Measurements from ENCODE around the gene SMIM43.
"Not testable (repeated sequence)": the region's sequence is repeated elsewhere in the genome, so short reads cannot be mapped to it uniquely, and the experiment has no call there.

SMIM43 gene

GRCh38 chr4:121733942-121734341 is 31.0 kb downstream of the SMIM43 start:
- DNase-seq = no peak

GRCh38 chr4:121729753-121730152 is 35.2 kb downstream of the SMIM43 start:
- not testable (repeated sequence) for DNase-seq

- DNase-seq = no peak
These were observed 36.2 kb downstream of the SMIM43 start for GRCh38 chr4:121728798-121729226.

DNA sequence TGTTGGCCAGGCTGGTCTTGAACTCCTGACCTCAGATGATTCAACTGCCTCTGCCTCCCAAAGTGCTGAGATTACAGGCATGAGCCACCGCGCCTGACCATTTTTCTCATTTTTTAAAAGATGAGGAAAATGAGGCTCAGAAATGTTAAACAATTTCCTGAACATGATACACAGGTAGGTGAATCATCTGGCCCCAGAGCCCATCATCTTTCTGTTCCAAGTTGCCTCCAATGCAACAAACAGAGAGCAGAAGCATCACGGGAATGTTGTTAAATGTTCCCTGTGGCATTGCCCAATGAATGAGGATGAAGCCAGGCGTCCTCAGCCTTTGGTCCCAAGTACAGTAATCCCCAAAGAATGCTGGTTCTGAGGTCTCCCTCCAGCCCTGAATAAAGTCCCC is 36.9 kb downstream of the SMIM43 start:
- DNase-seq = no peak

DNA sequence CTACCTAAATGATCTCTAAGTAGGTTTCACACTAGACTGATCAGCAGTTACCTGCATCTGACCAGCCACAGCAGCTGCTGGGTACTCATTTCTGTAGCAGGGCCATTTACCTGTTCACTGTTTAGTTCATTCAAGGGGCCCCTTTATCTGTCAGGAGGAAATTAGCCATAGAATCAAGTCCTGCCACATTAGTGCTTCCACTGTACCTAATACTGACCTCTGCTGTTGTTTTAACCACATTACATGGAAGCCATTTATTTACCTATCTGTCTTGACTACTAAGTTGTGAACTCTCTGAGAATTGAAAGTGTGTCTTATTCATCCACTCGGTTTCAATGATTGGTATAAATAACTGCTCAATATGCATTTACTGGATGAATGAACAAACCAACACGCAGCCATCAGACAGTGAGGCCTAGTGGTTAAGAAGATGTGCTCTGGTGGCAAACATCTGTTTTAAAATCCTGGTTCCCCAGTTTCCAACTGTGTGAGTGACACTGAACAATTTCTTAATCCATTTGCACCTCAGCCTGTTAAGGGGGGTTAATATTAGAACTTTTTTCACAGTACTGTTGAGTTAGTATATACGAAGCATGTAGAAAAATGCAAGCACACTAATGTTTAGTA is 38.2 kb downstream of the SMIM43 start:
- peak; percentile 80 for DNase-seq

- no peak for DNase-seq
These were observed 40.3 kb downstream of the SMIM43 start for GRCh38 chr4:121724671-121725070.

GRCh38 chr4:121721700-121722099 is 43.3 kb downstream of the SMIM43 start:
- DNase-seq = no peak

DNA sequence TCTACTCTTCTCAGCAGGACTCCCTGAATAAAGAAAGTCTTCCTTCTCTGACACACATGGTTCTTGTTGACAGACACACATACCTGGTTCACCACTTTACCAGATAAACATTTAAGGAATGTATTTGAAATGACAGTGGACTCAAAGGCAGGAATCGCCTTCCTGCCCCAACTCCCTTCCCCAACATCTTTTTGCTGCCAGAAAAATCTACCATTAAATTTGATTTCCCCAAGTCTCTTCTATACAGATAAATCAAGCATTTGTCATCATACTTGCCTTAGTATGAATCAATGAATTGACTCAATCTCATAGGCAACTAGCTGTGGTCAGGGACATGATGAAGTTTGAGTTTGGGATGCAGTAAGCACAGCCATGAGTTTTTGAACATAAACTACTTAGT is 44.9 kb downstream of the SMIM43 start:
- no peak for DNase-seq

GRCh38 chr4:121717680-121718237 is 47.2 kb downstream of the SMIM43 start:
- DNase-seq = no peak

GRCh38 chr4:121714548-121714947 is 50.4 kb downstream of the SMIM43 start:
- no peak for DNase-seq

- no peak for DNase-seq
These were observed 52.2 kb downstream of the SMIM43 start for GRCh38 chr4:121712783-121713182.

- no peak for DNase-seq
These were observed 52.8 kb downstream of the SMIM43 start for GRCh38 chr4:121712001-121712651.

- DNase-seq = peak; percentile 94
These were observed 53.5 kb downstream of the SMIM43 start for GRCh38 chr4:121711263-121712000.

DNA sequence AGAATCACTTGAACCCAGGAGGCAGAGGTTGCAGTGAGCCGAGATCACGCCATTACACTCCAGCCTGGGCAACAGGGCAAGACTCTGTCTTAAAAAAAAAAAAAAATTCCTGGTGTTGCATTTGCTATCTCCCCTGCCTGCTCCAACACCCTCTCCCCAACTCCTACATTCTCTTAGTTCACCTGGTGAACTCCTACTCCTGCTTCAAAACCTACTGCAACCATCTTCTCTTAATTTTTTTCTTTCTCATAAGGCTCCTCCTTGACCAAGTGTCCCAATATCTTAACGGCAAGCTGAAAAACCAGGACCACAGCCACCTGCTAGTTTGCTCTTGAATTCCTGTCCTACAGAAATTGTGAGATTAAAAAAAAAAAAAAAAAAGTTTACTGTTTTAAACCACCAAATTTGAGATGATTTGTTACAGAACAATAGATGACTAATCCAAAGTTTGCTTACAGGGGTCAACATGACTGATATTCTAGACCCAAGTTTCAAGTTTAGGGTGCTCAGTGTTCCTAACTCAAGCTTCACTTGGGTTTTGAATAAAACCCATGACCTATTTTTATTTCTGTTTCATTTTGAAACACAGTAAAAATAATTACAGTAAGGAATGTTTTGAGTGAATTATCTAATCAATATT is 55.1 kb downstream of the SMIM43 start:
- peak; percentile 16 for DNase-seq

Measured in suppressor macrophage treated with lipopolysaccharide for 4 hours (primary cell).